Endothelial cell (in vitro differentiated cells): ENCODE measurements around the gene ADGRG1. TPM values are rescaled to one million over a fixed set of nuclear protein-coding genes. Genes with fewer than 3 reads are reported as not detected.

ENCODE experiments used
- DNase-seq: peaks from one replicate; pipeline ENCODE4 v3.0.0; 2021; ENCODE audit warnings: low spot score
- H3K27ac Mint-ChIP-seq: one replicate; pipeline ENCODE4 v1.8.0; 2021; ENCODE audit warnings: mixed read lengths, inconsistent platforms; ENCODE audit not compliant: unreplicated experiment
- H3K27me3 Mint-ChIP-seq: one replicate; pipeline ENCODE4 v1.8.0; 2021; ENCODE audit warnings: mild to moderate bottlenecking, moderate library complexity, mixed read lengths, inconsistent platforms; ENCODE audit not compliant: unreplicated experiment
- H3K36me3 Mint-ChIP-seq: one replicate; pipeline ENCODE4 v1.8.0; 2021; ENCODE audit warnings: mild to moderate bottlenecking, low read depth, mixed read lengths, inconsistent platforms; ENCODE audit not compliant: unreplicated experiment
- H3K4me1 Mint-ChIP-seq: one replicate; pipeline ENCODE4 v1.8.0; 2021; ENCODE audit warnings: mild to moderate bottlenecking, mixed read lengths, inconsistent platforms; ENCODE audit not compliant: unreplicated experiment
- H3K4me3 Mint-ChIP-seq: one replicate; pipeline ENCODE4 v1.8.0; 2021; ENCODE audit warnings: mild to moderate bottlenecking, mixed read lengths, inconsistent platforms; ENCODE audit not compliant: unreplicated experiment
- H3K9me3 Mint-ChIP-seq: one replicate; pipeline ENCODE4 v1.8.0; 2021; ENCODE audit warnings: mixed read lengths, inconsistent platforms; ENCODE audit not compliant: unreplicated experiment
- CTCF ChIP-seq: fragments of 200-600 bp; sonication (generic); IDR thresholded peaks from one replicate; pipeline ENCODE4 v1.5.0; 2021; ENCODE audit warnings: antibody characterized with exemption; ENCODE audit not compliant: unreplicated experiment
- total RNA-seq: library from RNA; stranded (reverse); fragmentation: NEBNext Ultra II Directional; extraction: Animal tissue kit (Norgen Biotek cat#: 25700); gene quantifications from one replicate; pipeline ENCODE4 v1.2.1, GENCODE V29; 2021; ENCODE audit not compliant: unreplicated experiment

The ADGRG1 gene
- total RNA-seq, 1 donor from 2014 or later = 2.7 TPM

- peaks cover 5% of the 10 kb centered on the region for H3K27me3 Mint-ChIP-seq
- no peak overlapping the region for H3K27ac Mint-ChIP-seq
- no peaks in the 10 kb centered on the region for H3K36me3 Mint-ChIP-seq
- no peak for DNase-seq
- no peaks in the 10 kb centered on the region for H3K9me3 Mint-ChIP-seq
- no peak overlapping the region for H3K4me3 Mint-ChIP-seq
- TF ChIP-seq CTCF = no peak
- peaks cover 14% of the 10 kb centered on the region for H3K4me1 Mint-ChIP-seq
These were observed 70.5 kb downstream of the ADGRG1 start for GRCh38 chr16:57698812-57699405.

GRCh38 chr16:57699481-57699880 lies 71.1 kb downstream of the ADGRG1 start:
- Mint-ChIP-seq H3K27me3 (peaks cover 5% of the 10 kb centered on the region), H3K27ac (no peak overlapping the region), H3K4me3 (no peak overlapping the region), H3K4me1 (peaks cover 14% of the 10 kb centered on the region), H3K9me3 (no peaks in the 10 kb centered on the region), H3K36me3 (no peaks in the 10 kb centered on the region)
- TF ChIP-seq CTCF = no peak
- no peak for DNase-seq

- DNase-seq = no peak
- H3K27ac Mint-ChIP-seq = peak overlapping the region; percentile 31
- H3K4me3 Mint-ChIP-seq = peak overlapping the region; percentile 54
- peaks cover 14% of the 10 kb centered on the region for H3K4me1 Mint-ChIP-seq
- peaks cover 5% of the 10 kb centered on the region for H3K27me3 Mint-ChIP-seq
- no peak for TF ChIP-seq CTCF
- no peaks in the 10 kb centered on the region for H3K9me3 Mint-ChIP-seq
- no peaks in the 10 kb centered on the region for H3K36me3 Mint-ChIP-seq
These were observed 71.5 kb downstream of the ADGRG1 start for GRCh38 chr16:57699899-57700298.

- Mint-ChIP-seq H3K27me3 (peaks cover 6% of the 10 kb centered on the region), H3K9me3 (no peaks in the 10 kb centered on the region), H3K27ac (peak overlapping the region; percentile 66), H3K4me3 (no peak overlapping the region), H3K36me3 (no peaks in the 10 kb centered on the region), H3K4me1 (peaks cover 14% of the 10 kb centered on the region)
- DNase-seq = no peak
- TF ChIP-seq CTCF = no peak
These were observed 72.5 kb downstream of the ADGRG1 start for GRCh38 chr16:57700781-57701551.

GRCh38 chr16:57701759-57702371 lies 73.4 kb downstream of the ADGRG1 start:
- Mint-ChIP-seq H3K36me3 (no peaks in the 10 kb centered on the region), H3K27me3 (peaks cover 6% of the 10 kb centered on the region), H3K4me1 (peaks cover 14% of the 10 kb centered on the region), H3K4me3 (no peak overlapping the region), H3K9me3 (no peaks in the 10 kb centered on the region), H3K27ac (peak overlapping the region; percentile 67)
- no peak for DNase-seq
- TF ChIP-seq CTCF = no peak
